Ovary (tissue), 9 donors: ENCODE data around the gene SAMD15. TPM values are rescaled to one million over a fixed set of nuclear protein-coding genes. Genes with fewer than 3 reads are reported as not detected.

Source experiments
- DNase-seq, 5 donors: peaks; one replicate each; pipeline ENCODE4 v3.0.0-alpha.2; 2019 to 2020
- H3K27ac ChIP-seq, 2 donors: fragments of 200-600 bp; one replicate each; pipeline versions ENCODE4 v1.5.1 to v1.8.0; 2019 to 2022
- H3K27me3 ChIP-seq: fragments of 200-600 bp; one replicate; pipeline ENCODE4 v1.8.0; 2022
- H3K36me3 ChIP-seq: fragments of 200-600 bp; sonication (generic); one replicate; pipeline ENCODE4 v1.5.1; 2019
- H3K4me1 ChIP-seq: one replicate; pipeline ENCODE4 v1.8.1; 2013; ENCODE audit warnings: mild to moderate bottlenecking, moderate library complexity; ENCODE audit not compliant: insufficient read depth
- H3K4me3 ChIP-seq: fragments of 200-600 bp; sonication (generic); one replicate; pipeline ENCODE4 v1.5.1; 2017
- H3K9me3 ChIP-seq, 2 donors: fragments of 200-600 bp in 1 of 2; sonication (generic) in 1 of 2; one replicate each; pipeline versions ENCODE4 v1.5.1 to v1.8.1; 2013 to 2019; ENCODE audit warnings: mild to moderate bottlenecking in 1 of 2, moderate library complexity in 1 of 2
- CTCF ChIP-seq, 3 donors: fragments of 450-650 bp in 2 of 3; fragments of 200-600 bp in 1 of 3; IDR thresholded peaks; one replicate each; pipeline versions ENCODE4 v1.5.1 to v1.8.0; 2016 to 2022; ENCODE audit warnings: antibody characterized with exemption in 3 of 3, mild to moderate bottlenecking in 1 of 3
- EP300 ChIP-seq: sonication (generic); formaldehyde crosslinking; IDR thresholded peaks from one replicate; pipeline ENCODE4 v1.6.1; 2017; ENCODE audit warnings: antibody characterized with exemption
- POLR2A ChIP-seq: fragments of 450-650 bp; IDR thresholded peaks from one replicate; pipeline ENCODE4 v1.6.1; 2017; ENCODE audit warnings: antibody characterized with exemption, mild to moderate bottlenecking, moderate library complexity
- WGBS, 3 donors: extraction: QIAGEN DNeasy Blood & Tissue Kit in 1 of 3; methylation state at CpG; one replicate each; pipeline versions ENCODE4 v1.1.5 to v1.1.7; 2013 to 2017; 5-methylcytosine and 5-hydroxymethylcytosine counted together
- intact Hi-C, 4 donors: fragments of 100-400 bp; cut with DNase I; formaldehyde crosslinking; loops; one replicate each; pipeline versions ENCODE4 v1.11.0 to v1.15.1; 2022 to 2023
- polyA plus RNA-seq, 2 donors: library from polyadenylated mRNA; stranded (reverse); fragments of 200-250 nt in 1 of 2; fragments of 350-450 nt in 1 of 2; fragmentation: Illumina TruSeq in 1 of 2; extraction: RNeasy Lipid Tissue Mini Kit (QIAGEN cat#74804) in 1 of 2; gene quantifications; one replicate each; pipeline ENCODE4 v1.2.3, GENCODE V29; 2013 to 2014
- total RNA-seq, 7 donors: library from RNA; depleted of rRNA in 2 of 7; stranded (reverse); fragments of >200 nt in 2 of 7; fragmentation: NEBNext Ultra II Directional in 3 of 7; extraction: Animal tissue kit (Norgen Biotek cat#: 25700) in 3 of 7; gene quantifications; one replicate each; pipeline versions ENCODE4 v1.1.0 to v1.2.4, GENCODE V29; 2016 to 2023
- donor health status: DM: no; HTN: no; CAD: no; lungs with moderate emphysema.
- donor health status: DM: no; HTN: no; CAD: no.
- donor health status: Bipolar disorder and iron deficiency.
- donor health status: DM: yes; HTN: yes; CAD: no.
- donor health status: DM: no; HTN: no; CAD: no.
- donor health status: DM: yes; HTN: yes; CAD: no.

The SAMD15 gene
- total and polyA plus RNA-seq, 9 donors, result 0.12 to 3.2 (median 1.4) TPM

- H3K36me3 ChIP-seq, result no peaks in the 10 kb centered on the region
- H3K4me3 ChIP-seq, result no peak overlapping the region
- 81 to 84% (median 81%) methylated on average over 2 of the region's 2 CpGs for WGBS, 3 donors
- TF ChIP-seq CTCF (IDR thresholded peaks at IDR 0.05), result no peak
- TF ChIP-seq POLR2A, result no peak
- no peak for TF ChIP-seq EP300
- H3K4me1 ChIP-seq, result no peaks in the 10 kb centered on the region
- intact Hi-C loops, result no loop called here
- H3K27ac ChIP-seq, result no peak overlapping the region
- no peaks in the 10 kb centered on the region for H3K27me3 ChIP-seq
- no peaks in the 10 kb centered on the region for H3K9me3 ChIP-seq
- DNase-seq, result no peak
Observed at GRCh38 chr14:77338302-77338701, 38.9 kb upstream of the SAMD15 start.

GRCh38 chr14:77339407-77339806 lies 37.8 kb upstream of the SAMD15 start:
- H3K27me3 ChIP-seq, result no peaks in the 10 kb centered on the region
- H3K9me3 ChIP-seq, result no peaks in the 10 kb centered on the region
- H3K4me3 ChIP-seq, result no peak overlapping the region
- H3K27ac ChIP-seq, result no peak overlapping the region
- no peak for DNase-seq
- no peak for TF ChIP-seq EP300
- no peak for TF ChIP-seq POLR2A
- no peak for TF ChIP-seq CTCF (IDR thresholded peaks at IDR 0.05)
- 96 to 100% (median 97%) methylated on average over 1 of the region's 1 CpG for WGBS, 3 donors
- intact Hi-C loops, result no loop called here
- H3K36me3 ChIP-seq, result no peaks in the 10 kb centered on the region
- H3K4me1 ChIP-seq, result no peaks in the 10 kb centered on the region

- WGBS, 3 donors, result 86 to 92% (median 87%) methylated on average over 4 of the region's 4 CpGs
Observed at GRCh38 chr14:77340389-77340788, 36.8 kb upstream of the SAMD15 start.

GRCh38 chr14:77342726-77343397 lies 34.3 kb upstream of the SAMD15 start:
- no peak overlapping the region for H3K4me3 ChIP-seq
- H3K4me1 ChIP-seq, result no peaks in the 10 kb centered on the region
- TF ChIP-seq CTCF (IDR thresholded peaks at IDR 0.05) (no peak), POLR2A (no peak), EP300 (no peak)
- no peaks in the 10 kb centered on the region for H3K9me3 ChIP-seq
- intact Hi-C loops, result no loop called here
- no peak for DNase-seq
- H3K36me3 ChIP-seq, result no peaks in the 10 kb centered on the region
- no peaks in the 10 kb centered on the region for H3K27me3 ChIP-seq
- H3K27ac ChIP-seq, result no peak overlapping the region
- WGBS, 3 donors, result 90 to 93% (median 91%) methylated on average over 10 of the region's 10 CpGs

More at GRCh38 chr14:77340389-77340788, 36.8 kb upstream of the SAMD15 start:
- H3K27me3 ChIP-seq, result no peaks in the 10 kb centered on the region
- H3K9me3 ChIP-seq, result no peaks in the 10 kb centered on the region
- TF ChIP-seq CTCF (IDR thresholded peaks at IDR 0.05), result no peak
- TF ChIP-seq EP300, result no peak
- TF ChIP-seq POLR2A, result no peak
- H3K36me3 ChIP-seq, result no peaks in the 10 kb centered on the region
- intact Hi-C loops, result no loop called here
- no peaks in the 10 kb centered on the region for H3K4me1 ChIP-seq
- DNase-seq, result no peak
- no peak overlapping the region for H3K4me3 ChIP-seq
- H3K27ac ChIP-seq, result no peak overlapping the region
